IMR-90 (cell line): Measurements from ENCODE around the gene TLL1. TPM values are rescaled to one million over a fixed set of nuclear protein-coding genes. Genes with fewer than 3 reads are reported as not detected.

ENCODE experiments used
- ATAC-seq: fragments of 200-7000 bp; cut with Tn5 transposase; 2 replicates; pipeline ENCODE4 v1.9.1; 2020; ENCODE audit warnings: low read depth, mild to moderate bottlenecking, moderate library complexity
- BruUV-seq: library from RNA; stranded (reverse); fragments of 400-500 nt; replicated peaks from 2 replicates; lab custom pipeline; 2021; lab: Mats Ljungman, UMichigan
- CTCF ChIA-PET: fragments of 300-600 bp; formaldehyde crosslinking; extraction: SDS; loops from one replicate; lab custom pipeline; 2021; ENCODE audit warnings: antibody characterized with exemption; lab: Yijun Ruan, JAX
- POLR2A ChIA-PET: fragments of 300-600 bp; sonication (Branson Sonifier 250); formaldehyde crosslinking; loops from one replicate; lab custom pipeline; 2022; ENCODE audit warnings: antibody characterized with exemption; ENCODE audit not compliant: unreplicated experiment; lab: Charles Lee
- DNase-seq: peaks from one replicate; pipeline ENCODE4 v3.0.0; 2013
- H2AFZ ChIP-seq: replicated peaks from 2 replicates; pipeline ENCODE3; 2013; ENCODE audit warnings: low read length, mild to moderate bottlenecking; ENCODE audit not compliant: poor library complexity
- H2AK5ac ChIP-seq: 2 replicates; pipeline ENCODE4 v1.6.1; 2013; ENCODE audit warnings: low read depth, low read length, inconsistent platforms
- H2AK9ac ChIP-seq: replicated peaks from 2 replicates; pipeline ENCODE3; 2013; ENCODE audit warnings: mild to moderate bottlenecking, low read depth, low read length, moderate library complexity; ENCODE audit not compliant: poor library complexity
- H2BK120ac ChIP-seq: 2 replicates; pipeline ENCODE4 v1.6.1; 2013; ENCODE audit warnings: low read depth, low read length, inconsistent platforms
- H2BK15ac ChIP-seq: 3 replicates; pipeline ENCODE4 v1.6.1; 2013; ENCODE audit warnings: low read depth, low read length, inconsistent platforms
- H2BK20ac ChIP-seq: 2 replicates; pipeline ENCODE4 v1.6.1; 2013; ENCODE audit warnings: low read depth, mild to moderate bottlenecking, inconsistent platforms, low read length, moderate library complexity
- H2BK5ac ChIP-seq: 2 replicates; pipeline ENCODE4 v1.6.1; 2013; ENCODE audit warnings: mild to moderate bottlenecking, low read depth, low read length, inconsistent platforms; ENCODE audit not compliant: poor library complexity, severe bottlenecking
- H3K14ac ChIP-seq: replicated peaks from 2 replicates; pipeline ENCODE4 v1.6.1; 2013; ENCODE audit warnings: low read depth, low read length, inconsistent platforms
- H3K18ac ChIP-seq: 2 replicates; pipeline ENCODE4 v1.6.1; 2013; ENCODE audit warnings: low read depth, low read length, control low read depth
- H3K23ac ChIP-seq: 2 replicates; pipeline ENCODE4 v1.6.1; 2013; ENCODE audit warnings: low read depth, low read length, inconsistent platforms
- H3K27ac ChIP-seq: 2 replicates; pipeline ENCODE4 v1.5.1; 2013; ENCODE audit warnings: mild to moderate bottlenecking, control low read depth, low read length; ENCODE audit not compliant: insufficient read depth
- H3K27me3 ChIP-seq: 2 replicates; pipeline ENCODE4 v1.6.1; 2013; ENCODE audit warnings: low read length; ENCODE audit not compliant: control insufficient read depth, insufficient read depth
- H3K36me3 ChIP-seq: 2 replicates; pipeline ENCODE4 v1.6.1; 2013; ENCODE audit warnings: low read length, mixed read lengths; ENCODE audit not compliant: control insufficient read depth, insufficient read depth
- H3K4ac ChIP-seq: 2 replicates; pipeline ENCODE4 v1.6.1; 2013; ENCODE audit warnings: low read depth, low read length, inconsistent platforms
- H3K4me1 ChIP-seq: 2 replicates; pipeline ENCODE4 v1.6.1; 2013; ENCODE audit warnings: low read length, mixed read lengths; ENCODE audit not compliant: control insufficient read depth, insufficient read depth
- H3K4me2 ChIP-seq: 2 replicates; pipeline ENCODE4 v1.6.1; 2013; ENCODE audit warnings: low read depth, mild to moderate bottlenecking, control low read depth, low read length, moderate library complexity
- H3K4me3 ChIP-seq: 2 replicates; pipeline ENCODE4 v1.5.1; 2013; ENCODE audit warnings: low read depth, mild to moderate bottlenecking, control low read depth, low read length, moderate library complexity; ENCODE audit not compliant: insufficient read depth
- H3K56ac ChIP-seq: 2 replicates; pipeline ENCODE4 v1.6.1; 2013; ENCODE audit warnings: low read length, inconsistent platforms; ENCODE audit not compliant: insufficient read depth; ENCODE audit errors: extremely low read depth
- H3K79me1 ChIP-seq, 2 experiments: 2 replicates each; pipeline ENCODE4 v1.6.1; 2013; ENCODE audit warnings: low read length in 2 of 2, inconsistent platforms in 1 of 2, low read depth in 1 of 2
- H3K9ac ChIP-seq: 2 replicates; pipeline ENCODE4 v1.6.1; 2013; ENCODE audit warnings: low read depth, low read length, control low read depth
- H3K9me1 ChIP-seq: 2 replicates; pipeline ENCODE4 v1.6.1; 2013; ENCODE audit warnings: low read length, inconsistent platforms; ENCODE audit not compliant: insufficient read depth
- H3K9me3 ChIP-seq: 2 replicates; pipeline ENCODE4 v1.6.1; 2013; ENCODE audit warnings: low read length; ENCODE audit not compliant: control insufficient read depth, insufficient read depth
- H4K20me1 ChIP-seq: 2 replicates; pipeline ENCODE4 v1.6.1; 2013; ENCODE audit warnings: low read length, inconsistent platforms; ENCODE audit not compliant: insufficient read depth
- H4K5ac ChIP-seq: 2 replicates; pipeline ENCODE4 v1.6.1; 2013; ENCODE audit warnings: mild to moderate bottlenecking, low read depth, low read length, control low read depth
- H4K8ac ChIP-seq, 2 experiments: 2 replicates each; pipeline ENCODE4 v1.6.1; 2013; ENCODE audit warnings: low read depth in 2 of 2, low read length in 2 of 2, control low read depth in 1 of 2, inconsistent platforms in 1 of 2
- H4K91ac ChIP-seq: 2 replicates; pipeline ENCODE4 v1.6.1; 2013; ENCODE audit warnings: low read depth, low read length, inconsistent platforms; ENCODE audit not compliant: insufficient read depth
- CEBPB ChIP-seq: IDR thresholded peaks from 2 replicates; pipeline ENCODE4 v1.6.1; 2012; ENCODE audit warnings: low read depth, low read length, improper control_type of control experiment
- CHD1 ChIP-seq: IDR thresholded peaks from 2 replicates; pipeline ENCODE4 v1.6.1; 2012; ENCODE audit warnings: low read depth, low read length, improper control_type of control experiment
- MAFK ChIP-seq: IDR thresholded peaks from 2 replicates; pipeline ENCODE4 v1.6.1; 2012; ENCODE audit warnings: low read depth, low read length, improper control_type of control experiment
- MAZ ChIP-seq: IDR thresholded peaks from 2 replicates; pipeline ENCODE4 v1.6.1; 2012; ENCODE audit warnings: low read depth, mild to moderate bottlenecking, low read length, improper control_type of control experiment, moderate library complexity, borderline replicate concordance
- MXI1 ChIP-seq: IDR thresholded peaks from 2 replicates; pipeline ENCODE4 v1.6.1; 2012; ENCODE audit warnings: low read depth, mild to moderate bottlenecking, low read length, moderate library complexity, borderline replicate concordance
- NFE2L2 ChIP-seq: fragments of 150-350 bp; IDR thresholded peaks from 2 replicates; pipeline ENCODE4 v1.6.1; 2016; ENCODE audit warnings: low read depth, mild to moderate bottlenecking, low read length
- RCOR1 ChIP-seq: IDR thresholded peaks from 2 replicates; pipeline ENCODE4 v1.6.1; 2012; ENCODE audit warnings: mild to moderate bottlenecking, low read length, improper control_type of control experiment; ENCODE audit not compliant: insufficient replicate concordance
- SMC3 ChIP-seq: fragments of 150-350 bp; IDR thresholded peaks from 2 replicates; pipeline ENCODE4 v1.6.1; 2016; ENCODE audit warnings: low read depth, mild to moderate bottlenecking, antibody characterized with exemption, low read length, moderate library complexity
- WGBS, 2 experiments: methylation state at CpG; one replicate each; pipeline versions ENCODE4 v1.1.5 to v1.1.7; 2013; ENCODE audit warnings: missing lambda C conversion rate in 2 of 2; ENCODE audit not compliant: insufficient read length in 1 of 2; ENCODE audit errors: extremely low coverage in 2 of 2; 5-methylcytosine and 5-hydroxymethylcytosine counted together
- dilution Hi-C: fragments of 300-500 bp; cut with HindIII; formaldehyde crosslinking; loops from one replicate; pipeline ENCODE4 v1.14.3; 2018; ENCODE audit warnings: low sequenced_read_pairs; ENCODE audit not compliant: unreplicated experiment
- in situ Hi-C: fragments of 300-500 bp; cut with MboI; formaldehyde crosslinking; loops from 3 replicates; pipeline ENCODE4 v1.14.3; 2019; ENCODE audit warnings: low sequenced_read_pairs, inconsistent platforms, mixed read lengths
- intact Hi-C: fragments of 100-400 bp; cut with micrococcal nuclease; formaldehyde crosslinking; loops from 2 replicates; pipeline ENCODE4 v1.10.0; 2022
- polyA plus RNA-seq, 3 experiments: library from polyadenylated mRNA; depleted of rRNA; stranded (reverse); fragments of >200 nt; gene quantifications; 2 replicates each; pipeline ENCODE4 v1.2.3, GENCODE V29; 2012; ENCODE audit warnings: low replicate concordance in 1 of 3
- total RNA-seq: library from RNA; depleted of rRNA; stranded (reverse); fragments of >200 nt; gene quantifications from 2 replicates; pipeline ENCODE4 v1.2.3, GENCODE V29; 2012
- TF ChIP-seq, protein P1 (sequence below): conservative IDR thresholded peaks from 2 replicates; pipeline ENCODE4 v1.5.1; 2012; ENCODE audit warnings: mild to moderate bottlenecking, low read depth, low read length, improper control_type of control experiment

Gene TLL1
- total and polyA plus RNA-seq, 2 of the 4 experiments (the other 2 are of a cell fraction), result not detected

DNA sequence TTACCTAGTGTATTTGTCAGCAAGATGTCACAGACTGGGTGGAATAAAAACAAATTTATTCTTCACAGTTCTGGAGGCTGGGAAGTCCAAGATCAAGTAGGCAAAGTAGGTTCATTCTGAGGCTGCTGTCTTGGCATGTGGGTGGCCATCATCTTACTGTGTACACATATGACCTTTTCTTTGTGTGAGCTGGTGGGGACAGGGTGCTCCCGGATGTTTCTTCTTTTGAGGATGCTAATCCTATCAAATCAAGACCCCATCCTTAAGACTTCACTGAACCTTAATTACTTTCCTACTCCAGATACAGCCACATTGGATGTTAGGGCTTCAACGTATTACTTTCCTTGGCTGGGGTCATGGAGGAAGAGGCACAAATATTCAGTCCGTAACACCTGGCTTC lies 74.0 kb downstream of the TLL1 start:
- no TSS peak for BruUV-seq
- Histone ChIP-seq H3K14ac (no peak overlapping the region), H3K9ac (no peak overlapping the region), H4K91ac (no peak overlapping the region), H2BK5ac (no peak overlapping the region), H3K9me1 (no peaks in the 10 kb centered on the region), H4K20me1 (no peaks in the 10 kb centered on the region), H3K27ac (no peak overlapping the region), H3K4me1 (no peaks in the 10 kb centered on the region), H3K4me2 (no peak overlapping the region), H3K56ac (no peak overlapping the region), H3K79me1 (no peaks in the 10 kb centered on the region), H3K18ac (no peak overlapping the region), H3K23ac (no peak overlapping the region), H2BK120ac (no peak overlapping the region), H2BK15ac (no peak overlapping the region), H3K9me3 (peaks cover 13% of the 10 kb centered on the region; the same call in 1 of the 2 replicates), H4K8ac (no peak overlapping the region), H2AK5ac (no peak overlapping the region), H3K4ac (no peak overlapping the region), H3K36me3 (no peaks in the 10 kb centered on the region), H2BK20ac (no peak overlapping the region), H3K27me3 (no peaks in the 10 kb centered on the region), H3K4me3 (no peak overlapping the region), H4K5ac (no peak overlapping the region), H2AK9ac (no peak overlapping the region), H2AFZ (no peak overlapping the region)
- dilution Hi-C loops, result no loop called here
- no peak for TF ChIP-seq MXI1
- no peak for TF ChIP-seq RCOR1
- TF ChIP-seq CHD1, result no peak
- TF ChIP-seq MAZ, result no peak
- TF ChIP-seq CEBPB, result no peak
- no peak for TF ChIP-seq MAFK
- TF ChIP-seq, protein P1, sequence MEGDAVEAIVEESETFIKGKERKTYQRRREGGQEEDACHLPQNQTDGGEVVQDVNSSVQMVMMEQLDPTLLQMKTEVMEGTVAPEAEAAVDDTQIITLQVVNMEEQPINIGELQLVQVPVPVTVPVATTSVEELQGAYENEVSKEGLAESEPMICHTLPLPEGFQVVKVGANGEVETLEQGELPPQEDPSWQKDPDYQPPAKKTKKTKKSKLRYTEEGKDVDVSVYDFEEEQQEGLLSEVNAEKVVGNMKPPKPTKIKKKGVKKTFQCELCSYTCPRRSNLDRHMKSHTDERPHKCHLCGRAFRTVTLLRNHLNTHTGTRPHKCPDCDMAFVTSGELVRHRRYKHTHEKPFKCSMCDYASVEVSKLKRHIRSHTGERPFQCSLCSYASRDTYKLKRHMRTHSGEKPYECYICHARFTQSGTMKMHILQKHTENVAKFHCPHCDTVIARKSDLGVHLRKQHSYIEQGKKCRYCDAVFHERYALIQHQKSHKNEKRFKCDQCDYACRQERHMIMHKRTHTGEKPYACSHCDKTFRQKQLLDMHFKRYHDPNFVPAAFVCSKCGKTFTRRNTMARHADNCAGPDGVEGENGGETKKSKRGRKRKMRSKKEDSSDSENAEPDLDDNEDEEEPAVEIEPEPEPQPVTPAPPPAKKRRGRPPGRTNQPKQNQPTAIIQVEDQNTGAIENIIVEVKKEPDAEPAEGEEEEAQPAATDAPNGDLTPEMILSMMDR, result no peak
- no peak for TF ChIP-seq NFE2L2
- no peak for TF ChIP-seq SMC3
- intact Hi-C loops, result no loop called here
- DNase-seq (no peak), ATAC-seq (no peak)
- in situ Hi-C loops, result no loop called here
- CTCF ChIA-PET, result interaction anchor here (0.6 kb wide), 1 partner anchor 1036 kb away, joined by 3 read pairs; no protein-coding TSS in a partner anchor
- POLR2A ChIA-PET, result no interaction called here
- no CpG with 5 or more reads among the region's 3 CpGs for WGBS, 2 experiments
